Smooth muscle cell of trachea (primary cell): ENCODE measurements around the gene OOSP3. TPM values are rescaled to one million over a fixed set of nuclear protein-coding genes. Genes with fewer than 3 reads are reported as not detected.

Experiments
- total RNA-seq: library from RNA; depleted of rRNA; stranded (reverse); fragments of >200 nt; gene quantifications from 2 replicates; pipeline ENCODE4 v1.2.1, GENCODE V29; 2014

The OOSP3 gene, protein sequence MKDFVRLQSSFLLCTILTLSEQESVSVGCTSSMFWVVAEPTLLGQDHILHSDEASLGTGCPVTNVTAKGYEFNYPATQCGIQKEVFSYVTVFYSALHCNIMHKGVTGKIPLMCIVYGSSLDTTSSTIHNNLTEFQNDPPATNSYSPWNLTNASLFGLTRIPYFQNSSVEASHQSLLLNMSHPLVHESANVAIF
- not detected in 2 replicates for total RNA-seq

GRCh38 chr11:59878575-59878974, at the start of gene OOSP3:
Gene OOSP3 (plus strand): TSS chr11:59878782. CDS start chr11:59878809, 27 bp downstream.

DNA sequence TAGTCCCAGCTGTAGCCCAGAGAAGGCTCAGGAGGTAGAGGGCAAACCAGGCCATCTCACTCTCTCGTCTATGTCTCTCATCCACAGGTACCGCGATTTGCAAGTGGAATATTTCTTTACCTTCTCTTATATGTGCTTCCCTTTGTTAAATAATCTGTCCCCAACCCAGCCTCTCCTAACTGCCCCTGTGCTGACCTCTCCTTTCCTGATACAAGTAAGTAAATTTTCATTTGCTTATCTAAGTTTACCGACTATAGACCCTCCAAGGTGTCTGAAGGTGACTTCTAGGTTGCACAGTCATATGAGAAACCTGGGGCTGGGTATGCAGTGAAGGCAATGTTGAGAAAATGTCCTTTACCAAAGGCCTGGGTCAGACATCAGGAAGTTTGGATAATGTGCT, 33.2 kb upstream of the OOSP3 start, which contains the start of gene CBLIF:
CBLIF (minus strand) TSS at position 101 of the 400 bp plus-strand sequence; CDS start at position 55, 46 bp downstream.

DNA sequence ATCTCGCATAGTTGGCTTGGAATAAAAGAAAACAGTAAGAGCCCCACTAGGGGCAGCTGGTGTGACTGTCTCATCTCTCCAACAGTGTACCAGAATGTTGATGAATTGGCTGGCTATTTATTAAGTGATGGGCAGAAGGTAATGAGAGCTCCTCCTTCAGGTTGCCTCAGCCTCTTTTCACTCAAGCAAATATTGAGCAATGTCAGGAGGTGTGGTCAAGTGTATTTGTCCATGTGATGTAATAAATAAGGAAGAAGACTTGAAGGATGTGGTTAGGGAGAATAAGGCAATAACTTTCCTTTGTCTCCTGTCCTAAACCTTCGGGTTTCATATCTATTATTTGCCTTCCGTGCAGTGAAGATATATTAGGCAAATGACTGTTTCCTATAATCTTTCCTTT, 12.2 kb upstream of the OOSP3 start, which contains the start of gene TCN1:
TCN1 (minus strand) TSS at position 91 of the 400 bp plus-strand sequence; CDS start at position 74, 17 bp downstream.

GRCh38 chr11:59938132-59938531, 59.5 kb downstream of the OOSP3 start, which contains the start of gene OOSP1:
Gene OOSP1 (plus strand): TSS chr11:59938432. CDS start chr11:59938455, 23 bp downstream.

Other genes with a start within 250 kb of the OOSP3 start
- gene PATL1, start 209.7 kb upstream of the OOSP3 start, total RNA-seq = 8.4 and 11.6 TPM in 2 replicates
- not detected in 2 replicates for gene OR10V1, start 164.9 kb upstream of the OOSP3 start, total RNA-seq
- 19.0 and 20.2 TPM in 2 replicates for gene STX3, start 123.4 kb upstream of the OOSP3 start, total RNA-seq
- 35.7 and 52.7 TPM in 2 replicates for gene MRPL16, start 68.0 kb upstream of the OOSP3 start, total RNA-seq
- gene CBLIF, start 33.3 kb upstream of the OOSP3 start, total RNA-seq = not detected in 2 replicates
- not detected in 2 replicates for gene TCN1, start 12.3 kb upstream of the OOSP3 start, total RNA-seq
- gene OOSP1, start 59.6 kb downstream of the OOSP3 start, total RNA-seq = not detected in 2 replicates
- gene OOSP4A, start 85.3 kb downstream of the OOSP3 start, total RNA-seq = not detected in 2 replicates
- gene OOSP4B, start 138.4 kb downstream of the OOSP3 start, total RNA-seq = not detected in 2 replicates
- gene OOSP2, start 161.6 kb downstream of the OOSP3 start, total RNA-seq = not detected in 2 replicates
- gene MS4A3, start 177.9 kb downstream of the OOSP3 start, total RNA-seq = not detected in 2 replicates
- not detected in 2 replicates for gene MS4A2, start 209.9 kb downstream of the OOSP3 start, total RNA-seq